SJCRH30 (cell line): ENCODE results near the gene ANKRD33. TPM values are rescaled to one million over a fixed set of nuclear protein-coding genes. Genes with fewer than 3 reads are reported as not detected.

Experiments
- DNase-seq, 2 experiments: peaks; one replicate each; pipeline ENCODE4 v3.0.0-alpha.2; 2015 to 2020
- H3K27ac ChIP-seq: fragments of 250-450 bp; sonication (Bioruptor Pico); 2 replicates; pipeline ENCODE4 v1.5.1; 2020; ENCODE audit warnings: mild to moderate bottlenecking, moderate library complexity
- H3K27me3 ChIP-seq: fragments of 250-450 bp; sonication (Bioruptor Pico); 2 replicates; pipeline ENCODE4 v1.5.1; 2020; ENCODE audit warnings: mild to moderate bottlenecking, moderate library complexity
- H3K36me3 ChIP-seq: fragments of 250-450 bp; sonication (Bioruptor Pico); 2 replicates; pipeline ENCODE4 v1.5.1; 2020; ENCODE audit warnings: mild to moderate bottlenecking, moderate library complexity
- H3K4me1 ChIP-seq: fragments of 250-450 bp; sonication (Bioruptor Pico); 2 replicates; pipeline ENCODE4 v1.5.1; 2020; ENCODE audit warnings: mild to moderate bottlenecking, moderate library complexity
- H3K4me3 ChIP-seq: fragments of 250-450 bp; sonication (Bioruptor Pico); 2 replicates; pipeline ENCODE4 v1.5.1; 2020; ENCODE audit warnings: mild to moderate bottlenecking, moderate library complexity
- H3K9me3 ChIP-seq: fragments of 250-450 bp; sonication (Bioruptor Pico); replicated peaks from 2 replicates; pipeline ENCODE4 v1.5.1; 2020; ENCODE audit warnings: mild to moderate bottlenecking, moderate library complexity
- total RNA-seq: library from RNA; depleted of rRNA; stranded (reverse); fragments of >200 nt; shearing (Covaris generic); gene quantifications from 2 replicates; pipeline ENCODE4 v1.2.3, GENCODE V29; 2014

The ANKRD33 gene
- total RNA-seq, 1 experiment from 2014 or later = not detected

DNA sequence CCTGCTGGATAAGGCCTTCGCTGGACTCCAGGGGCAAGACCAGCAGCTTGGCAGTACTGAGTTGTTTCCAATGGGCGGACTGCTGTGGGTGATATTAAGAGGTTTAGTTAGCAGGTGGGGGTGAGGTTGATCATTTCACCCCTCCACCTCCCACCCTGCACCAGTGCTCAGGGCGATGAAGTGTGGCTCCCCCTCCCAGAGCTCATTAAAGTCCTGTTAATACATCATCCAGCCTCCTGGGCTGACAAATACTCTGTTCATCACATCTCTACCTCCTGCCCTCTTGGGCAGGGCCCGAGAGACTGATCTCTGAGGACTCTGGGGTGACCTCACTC, 37.0 kb upstream of the ANKRD33 start:
- DNase-seq = no peak
- Histone ChIP-seq H3K4me3 (no peak overlapping the region), H3K9me3 (no peaks in the 10 kb centered on the region), H3K4me1 (no peaks in the 10 kb centered on the region), H3K36me3 (no peaks in the 10 kb centered on the region), H3K27ac (no peak overlapping the region), H3K27me3 (peaks cover 18% of the 10 kb centered on the region)

DNA sequence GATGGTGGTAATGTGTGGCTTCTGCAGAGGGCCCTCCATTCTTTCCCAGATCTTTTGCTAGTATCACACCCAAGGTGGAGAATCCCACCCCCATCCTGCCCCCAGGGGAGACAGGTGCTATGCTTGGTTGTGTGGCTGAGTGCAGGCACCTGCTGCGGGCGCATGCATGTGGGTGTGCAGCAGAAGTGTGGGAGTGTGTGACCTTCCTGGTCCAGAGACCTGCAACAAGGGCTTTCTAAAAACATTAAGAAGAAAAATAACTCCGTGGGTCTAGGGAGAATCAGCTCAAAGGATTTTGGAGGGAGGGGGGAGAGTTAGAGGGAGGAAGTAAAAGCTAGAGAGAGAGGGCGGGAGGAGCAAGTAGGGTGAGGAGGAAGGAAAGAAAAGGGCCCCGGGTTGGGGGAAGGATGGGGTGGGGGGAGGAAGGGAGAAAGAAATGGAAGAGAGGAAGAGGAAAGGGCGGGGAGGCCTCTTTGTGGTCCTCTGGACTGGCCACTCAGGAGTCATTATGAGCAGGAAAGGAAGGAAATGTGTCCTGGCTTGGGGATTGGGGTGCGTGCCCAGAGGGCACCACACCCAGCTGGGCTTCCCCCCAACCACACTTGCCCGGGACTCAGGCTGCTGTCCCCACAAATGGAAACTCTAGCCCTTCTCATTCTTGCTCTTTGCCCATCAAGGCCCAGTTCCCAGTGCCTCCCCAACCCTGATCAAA, 36.3 kb upstream of the ANKRD33 start:
- no peak overlapping the region for H3K4me3 ChIP-seq
- H3K27ac ChIP-seq = no peak overlapping the region
- H3K27me3 ChIP-seq = peaks cover 12% of the 10 kb centered on the region
- no peaks in the 10 kb centered on the region for H3K9me3 ChIP-seq
- H3K4me1 ChIP-seq = no peaks in the 10 kb centered on the region
- DNase-seq = no peak
- H3K36me3 ChIP-seq = no peaks in the 10 kb centered on the region

DNA sequence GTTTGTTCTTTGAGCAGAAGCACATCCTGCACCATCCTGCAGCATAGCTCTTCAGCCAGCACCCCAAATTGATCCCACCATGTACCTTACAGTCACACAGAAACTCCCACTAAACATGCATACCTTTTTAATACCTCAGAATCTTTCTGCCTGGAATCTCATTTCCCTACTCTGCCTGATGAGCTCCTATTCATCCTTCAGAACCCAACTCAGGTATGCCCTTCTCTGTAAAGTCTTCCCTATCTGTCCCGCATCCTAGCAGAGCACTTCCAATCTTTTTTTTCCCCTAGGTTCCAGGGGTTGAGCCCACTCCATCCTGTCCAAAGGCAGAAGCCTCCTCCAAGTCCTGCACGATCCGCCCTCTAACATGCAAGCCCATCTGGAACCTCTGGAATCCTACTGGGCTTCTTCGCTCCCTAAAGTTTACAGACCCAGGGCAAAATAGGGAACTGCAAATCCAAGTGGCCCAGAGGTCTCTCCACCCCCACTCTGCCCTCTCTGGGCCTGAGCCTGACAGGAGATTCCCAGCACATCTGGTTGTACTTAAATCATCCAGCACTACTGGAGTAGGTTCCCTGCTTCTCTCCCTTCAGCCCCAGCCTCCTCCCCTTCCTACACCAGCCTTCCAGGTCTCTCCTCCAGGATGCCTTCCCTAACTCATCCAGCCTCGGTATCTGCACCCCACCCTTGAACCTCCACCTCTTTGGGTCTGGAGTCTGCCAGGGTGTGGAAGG, 35.3 kb upstream of the ANKRD33 start:
- Histone ChIP-seq H3K36me3 (no peaks in the 10 kb centered on the region), H3K27ac (no peak overlapping the region), H3K9me3 (no peaks in the 10 kb centered on the region), H3K27me3 (peaks cover 19% of the 10 kb centered on the region), H3K4me1 (no peaks in the 10 kb centered on the region), H3K4me3 (no peak overlapping the region)
- no peak for DNase-seq

- no peak for DNase-seq
- no peak overlapping the region for H3K4me3 ChIP-seq
Measured at GRCh38 chr12:51855586-51856428, 32.1 kb upstream of the ANKRD33 start.

GRCh38 chr12:51860986-51861385, 26.9 kb upstream of the ANKRD33 start:
- no peak for DNase-seq
- Histone ChIP-seq H3K27ac (no peak overlapping the region), H3K9me3 (no peaks in the 10 kb centered on the region), H3K36me3 (no peaks in the 10 kb centered on the region), H3K4me1 (peaks cover 8% of the 10 kb centered on the region; the same call in 1 of the 2 replicates), H3K27me3 (peaks cover 13% of the 10 kb centered on the region; the same call in 1 of the 2 replicates), H3K4me3 (no peak overlapping the region)

More at GRCh38 chr12:51855586-51856428, 32.1 kb upstream of the ANKRD33 start:
- Histone ChIP-seq H3K36me3 (no peaks in the 10 kb centered on the region), H3K27ac (no peak overlapping the region), H3K9me3 (no peaks in the 10 kb centered on the region), H3K4me1 (no peaks in the 10 kb centered on the region), H3K27me3 (peaks cover 19% of the 10 kb centered on the region)

DNA sequence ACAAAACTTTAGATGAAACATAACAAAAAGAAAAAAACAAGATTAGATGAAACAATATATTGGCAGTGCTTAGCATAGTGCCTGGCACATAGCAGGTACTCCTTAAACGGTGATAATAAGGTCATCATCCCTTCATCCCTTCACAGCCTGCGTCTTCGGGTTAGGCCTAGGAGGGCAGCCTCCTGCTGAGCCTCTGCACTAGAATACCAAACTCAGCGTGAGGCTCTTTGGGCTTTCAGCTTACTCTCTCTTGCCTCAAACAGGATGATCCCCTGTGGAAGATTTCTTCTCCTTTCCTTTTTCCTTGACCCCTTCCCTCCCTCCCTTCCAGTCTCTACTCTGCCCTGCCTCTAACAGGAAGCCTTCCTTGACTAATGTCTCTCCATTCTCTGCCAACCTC, 25.0 kb upstream of the ANKRD33 start:
- no peak for DNase-seq
- H3K4me3 ChIP-seq = peak overlapping the region; percentile 62; the same call in 1 of the 2 replicates
- H3K4me1 ChIP-seq = peaks cover 8% of the 10 kb centered on the region; the same call in 1 of the 2 replicates
- H3K27ac ChIP-seq = no peak overlapping the region
- peaks cover 13% of the 10 kb centered on the region for H3K27me3 ChIP-seq
- H3K36me3 ChIP-seq = no peaks in the 10 kb centered on the region
- H3K9me3 ChIP-seq = no peaks in the 10 kb centered on the region

DNA sequence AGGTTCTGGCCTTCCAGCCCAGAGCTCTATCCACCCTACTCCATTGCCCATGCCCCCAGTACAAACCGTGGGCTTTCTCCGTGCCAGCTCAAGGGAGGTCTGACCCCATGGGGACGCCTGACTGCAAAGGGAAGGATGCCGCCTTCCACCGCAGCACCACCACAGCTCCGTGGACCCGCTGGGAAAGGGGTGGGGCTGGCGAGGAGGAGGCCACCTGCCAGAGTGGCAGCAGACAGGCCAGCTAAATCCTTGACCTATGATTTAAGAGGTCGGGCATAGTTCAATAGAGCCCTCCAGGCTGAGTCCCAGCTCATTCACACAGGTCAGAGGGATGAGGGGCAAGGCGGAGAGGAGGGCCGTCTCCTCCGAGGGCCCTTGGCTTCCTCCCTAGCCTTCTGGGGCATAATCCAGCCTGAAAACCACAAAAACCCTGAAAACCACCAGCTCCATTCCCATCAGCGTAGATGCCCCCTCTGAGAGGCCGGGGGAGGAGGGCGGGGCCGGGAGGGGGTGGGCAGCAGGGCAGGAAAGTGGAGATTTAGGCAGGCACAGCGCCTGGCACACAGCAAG, 24.5 kb upstream of the ANKRD33 start:
- H3K9me3 ChIP-seq = no peaks in the 10 kb centered on the region
- H3K36me3 ChIP-seq = no peaks in the 10 kb centered on the region
- H3K27ac ChIP-seq = peak overlapping the region; percentile 36; the same call in 1 of the 2 replicates
- H3K27me3 ChIP-seq = peaks cover 18% of the 10 kb centered on the region
- DNase-seq = peak in 1 of 2 experiments; percentile 35
- peaks cover 8% of the 10 kb centered on the region; the same call in 1 of the 2 replicates for H3K4me1 ChIP-seq
- H3K4me3 ChIP-seq = peak overlapping the region; percentile 62

GRCh38 chr12:51863933-51864832, 23.7 kb upstream of the ANKRD33 start:
- Histone ChIP-seq H3K4me3 (peak overlapping the region; percentile 62), H3K27ac (peak overlapping the region; percentile 36; the same call in 1 of the 2 replicates), H3K9me3 (no peaks in the 10 kb centered on the region), H3K36me3 (no peaks in the 10 kb centered on the region), H3K27me3 (peaks cover 25% of the 10 kb centered on the region), H3K4me1 (peaks cover 8% of the 10 kb centered on the region; the same call in 1 of the 2 replicates)
- peak; percentile 71 to 72 for DNase-seq

GRCh38 chr12:51864833-51865670, 22.9 kb upstream of the ANKRD33 start:
- Histone ChIP-seq H3K36me3 (no peaks in the 10 kb centered on the region), H3K27ac (no peak overlapping the region), H3K27me3 (peaks cover 30% of the 10 kb centered on the region), H3K9me3 (no peaks in the 10 kb centered on the region), H3K4me3 (peak overlapping the region; percentile 62), H3K4me1 (peaks cover 8% of the 10 kb centered on the region; the same call in 1 of the 2 replicates)
- no peak for DNase-seq

DNA sequence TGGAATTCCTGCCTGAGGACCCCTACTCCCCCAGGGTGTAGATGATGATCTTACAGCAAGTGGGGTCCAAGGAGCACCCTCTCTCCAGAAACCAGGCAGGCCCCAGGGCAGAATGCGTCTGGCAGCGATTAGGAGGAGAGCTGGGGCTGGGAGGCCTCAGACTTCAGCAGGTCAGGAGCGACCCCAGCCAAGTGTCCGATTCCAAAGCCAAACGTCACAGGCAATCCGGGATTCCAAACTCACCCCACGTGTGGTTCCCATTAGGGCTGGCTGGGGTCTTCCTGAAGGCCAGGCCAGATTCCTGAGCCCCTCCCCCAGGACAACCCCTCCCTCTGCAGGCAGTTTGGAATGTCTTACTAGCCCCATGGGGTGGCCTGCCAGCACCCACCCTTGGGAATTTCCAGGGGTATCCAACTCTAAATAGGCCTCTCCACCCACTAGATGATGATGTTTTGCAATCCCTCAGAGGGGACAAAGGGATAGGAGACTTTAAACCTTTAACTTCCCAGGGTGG, 22.1 kb upstream of the ANKRD33 start:
- DNase-seq = no peak
- peaks cover 37% of the 10 kb centered on the region for H3K27me3 ChIP-seq
- H3K4me3 ChIP-seq = no peak overlapping the region
- H3K4me1 ChIP-seq = peaks cover 8% of the 10 kb centered on the region; the same call in 1 of the 2 replicates
- H3K36me3 ChIP-seq = no peaks in the 10 kb centered on the region
- H3K9me3 ChIP-seq = no peaks in the 10 kb centered on the region
- H3K27ac ChIP-seq = no peak overlapping the region

GRCh38 chr12:51866324-51866723, 21.6 kb upstream of the ANKRD33 start:
- no peaks in the 10 kb centered on the region for H3K9me3 ChIP-seq
- DNase-seq = no peak
- no peak overlapping the region for H3K4me3 ChIP-seq
- peaks cover 42% of the 10 kb centered on the region for H3K27me3 ChIP-seq
- peaks cover 8% of the 10 kb centered on the region; the same call in 1 of the 2 replicates for H3K4me1 ChIP-seq
- H3K27ac ChIP-seq = no peak overlapping the region
- H3K36me3 ChIP-seq = no peaks in the 10 kb centered on the region

- Histone ChIP-seq H3K27ac (no peak overlapping the region), H3K36me3 (no peaks in the 10 kb centered on the region), H3K9me3 (no peaks in the 10 kb centered on the region), H3K4me1 (peaks cover 8% of the 10 kb centered on the region; the same call in 1 of the 2 replicates), H3K27me3 (peaks cover 45% of the 10 kb centered on the region), H3K4me3 (no peak overlapping the region)
- DNase-seq = no peak
Measured at GRCh38 chr12:51866762-51867161, 21.1 kb upstream of the ANKRD33 start.

DNA sequence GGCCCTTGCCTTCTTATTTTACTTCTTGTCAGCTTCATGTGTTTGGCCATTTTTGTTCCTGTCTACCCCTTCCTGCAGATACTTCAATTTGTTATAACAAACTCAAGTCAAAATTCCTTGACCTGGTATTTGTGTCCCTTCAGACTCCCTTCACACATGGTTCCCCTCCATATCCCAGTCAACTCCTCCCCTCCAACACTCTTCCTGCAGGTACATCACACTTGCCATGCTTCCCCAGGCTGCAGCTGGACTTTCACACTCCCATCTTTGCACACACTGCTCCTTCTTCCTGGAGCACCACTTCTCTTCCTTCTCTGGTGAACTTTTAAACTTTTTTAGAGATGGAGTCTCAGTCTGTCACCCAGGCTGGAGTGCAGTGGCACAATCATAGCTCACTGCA, 20.5 kb upstream of the ANKRD33 start:
- H3K9me3 ChIP-seq = no peaks in the 10 kb centered on the region
- H3K27me3 ChIP-seq = peaks cover 45% of the 10 kb centered on the region
- H3K4me1 ChIP-seq = peaks cover 8% of the 10 kb centered on the region; the same call in 1 of the 2 replicates
- DNase-seq = no peak
- no peak overlapping the region for H3K4me3 ChIP-seq
- H3K27ac ChIP-seq = no peak overlapping the region
- H3K36me3 ChIP-seq = no peaks in the 10 kb centered on the region
